Activated CD4-positive, alpha-beta T cell treated with anti-CD3 and anti-CD28 coated beads, Interleukin-2, amount 50 U/mL, for 48 hours (primary cell): Measurements from ENCODE around the gene ANKRD26.
"Not testable (repeated sequence)": the region's sequence is repeated elsewhere in the genome, so short reads cannot be mapped to it uniquely, and the experiment has no call there.

Source experiments
- DNase-seq, 2 experiments: peaks; one replicate each; pipeline ENCODE4 v3.0.0-alpha.2; 2020

Gene ANKRD26

GRCh38 chr10:27099916-27100812, at the start of gene ANKRD26:
Gene ANKRD26 (minus strand): TSS chr10:27100494. CDS start chr10:27100326, 168 bp downstream.
- peak; percentile 94 to 97 for DNase-seq

GRCh38 chr10:27147701-27148100, 47.4 kb upstream of the ANKRD26 start:
- DNase-seq = no peak

GRCh38 chr10:27145937-27146336, 45.6 kb upstream of the ANKRD26 start:
- no peak for DNase-seq

- no peak for DNase-seq
Observed at GRCh38 chr10:27143686-27144085, 43.4 kb upstream of the ANKRD26 start.

GRCh38 chr10:27138277-27138676, 38.0 kb upstream of the ANKRD26 start:
- no peak for DNase-seq

- no peak for DNase-seq
Observed at GRCh38 chr10:27134371-27134770, 34.1 kb upstream of the ANKRD26 start.

- no peak for DNase-seq
Observed at GRCh38 chr10:27108165-27108564, 7.9 kb upstream of the ANKRD26 start.

- DNase-seq = peak in 1 of 2 experiments; percentile 8
Observed at GRCh38 chr10:27104919-27105318, 4.6 kb upstream of the ANKRD26 start.

GRCh38 chr10:27100813-27101347, 586 bp upstream of the ANKRD26 start:
- peak; percentile 24 to 29 for DNase-seq

- DNase-seq = no peak
Observed at GRCh38 chr10:27099448-27099847, 846 bp downstream of the ANKRD26 start.

GRCh38 chr10:27088119-27089044, 11.9 kb downstream of the ANKRD26 start:
- DNase-seq = no peak

- peak in 1 of 2 experiments; percentile 11 for DNase-seq
Observed at GRCh38 chr10:27072436-27073114, 27.7 kb downstream of the ANKRD26 start.

- DNase-seq = no peak
Observed at GRCh38 chr10:27068217-27068891, 31.9 kb downstream of the ANKRD26 start.

- DNase-seq = no peak
Observed at GRCh38 chr10:27065084-27065483, 35.2 kb downstream of the ANKRD26 start.

GRCh38 chr10:27052656-27053055, 47.6 kb downstream of the ANKRD26 start:
- DNase-seq = no peak

- DNase-seq = not testable (repeated sequence)
Observed at GRCh38 chr10:27045247-27045646, 55.0 kb downstream of the ANKRD26 start.

- DNase-seq = no peak
Observed at GRCh38 chr10:27041196-27041595, 59.1 kb downstream of the ANKRD26 start.

GRCh38 chr10:27038168-27038567, 62.1 kb downstream of the ANKRD26 start:
- no peak for DNase-seq

- DNase-seq = no peak
Observed at GRCh38 chr10:27035163-27035562, 65.1 kb downstream of the ANKRD26 start.

- no peak for DNase-seq
Observed at GRCh38 chr10:27030060-27030459, 70.2 kb downstream of the ANKRD26 start.

- DNase-seq = no peak
Observed at GRCh38 chr10:27022048-27022447, 78.2 kb downstream of the ANKRD26 start.

- DNase-seq = no peak
Observed at GRCh38 chr10:27020243-27020642, 80.1 kb downstream of the ANKRD26 start.
